HCT116 (cell line): Measurements from ENCODE around the gene TTC27. TPM values are rescaled to one million over a fixed set of nuclear protein-coding genes. Genes with fewer than 3 reads are reported as not detected.

Experiments used
- ATAC-seq: fragments of 200-7000 bp; cut with Tn5 transposase; 2 replicates; pipeline ENCODE4 v1.9.1; 2020; ENCODE audit warnings: mild to moderate bottlenecking, moderate library complexity
- BruUV-seq: library from RNA; stranded (reverse); fragments of 400-500 nt; replicated peaks from 2 replicates; lab custom pipeline; 2021; lab: Mats Ljungman, UMichigan
- CTCF ChIA-PET: fragments of 300-600 bp; sonication (Branson Sonifier 250); formaldehyde crosslinking; loops from one replicate; lab custom pipeline; 2021; ENCODE audit warnings: antibody characterized with exemption; lab: Charles Lee
- POLR2A ChIA-PET: fragments of 300-600, 350-600 bp; sonication (Branson Sonifier 250); formaldehyde crosslinking; loops from one replicate; lab custom pipeline; 2021; ENCODE audit warnings: antibody characterized with exemption; lab: Charles Lee
- RAD21 ChIA-PET, 2 experiments: fragments of 300-600 bp; sonication (Branson Sonifier 250); formaldehyde crosslinking; loops; one replicate each; lab custom pipeline; 2023; ENCODE audit warnings: low total read pairs in 2 of 2; ENCODE audit not compliant: uncharacterized antibody in 2 of 2, unreplicated experiment in 2 of 2, low non-redundant PET in 1 of 2; lab: Charles Lee
- DNase-seq: peaks from one replicate; pipeline ENCODE4 v3.0.0-alpha.2; 2010; ENCODE audit warnings: low read depth, low spot score
- H2AFZ ChIP-seq: fragments of 200-600 bp; shearing (Covaris generic), sonication (generic); 2 replicates; pipeline ENCODE4 v1.6.1; 2017; ENCODE audit warnings: low read depth, mixed run types, mixed read lengths, antibody characterized with exemption, low read length; ENCODE audit not compliant: poor library complexity, severe bottlenecking
- H3K27ac ChIP-seq: 2 replicates; pipeline ENCODE4 v1.5.1; 2012; ENCODE audit warnings: low read depth, low read length
- H3K27me3 ChIP-seq: fragments of 200-600 bp; sonication (generic); 2 replicates; pipeline ENCODE4 v1.6.1; 2016; ENCODE audit warnings: mixed run types, low read length, mixed read lengths; ENCODE audit not compliant: insufficient read depth
- H3K36me3 ChIP-seq, 2 experiments: fragments of 200-500 bp in 1 of 2; fragments of 200-600 bp in 1 of 2; sonication (Bioruptor generic) in 1 of 2; sonication (generic) in 1 of 2; 2 replicates each; pipeline versions ENCODE4 v1.5.1 to v1.6.1; 2014 to 2016; ENCODE audit warnings: low read length in 2 of 2, inconsistent platforms in 1 of 2, mixed read lengths in 1 of 2, mixed run types in 1 of 2; ENCODE audit not compliant: insufficient read depth in 2 of 2, control insufficient read depth in 1 of 2
- H3K4me1 ChIP-seq, 2 experiments: fragments of 200-600 bp in 1 of 2; sonication (generic) in 1 of 2; 2 replicates each; pipeline versions ENCODE4 v1.5.1 to v1.6.1; 2012 to 2017; ENCODE audit warnings: low read length in 2 of 2, inconsistent platforms in 1 of 2, mild to moderate bottlenecking in 1 of 2, mixed read lengths in 1 of 2, mixed run types in 1 of 2, moderate library complexity in 1 of 2; ENCODE audit not compliant: insufficient read depth in 2 of 2, control insufficient read depth in 1 of 2
- H3K4me2 ChIP-seq: fragments of 200-600 bp; sonication (generic); 2 replicates; pipeline ENCODE4 v1.6.1; 2017; ENCODE audit warnings: mixed run types, low read length, mixed read lengths
- H3K4me3 ChIP-seq, 2 experiments: fragments of 200-600 bp in 1 of 2; sonication (generic) in 1 of 2; replicated peaks in 1 of 2; 2 replicates each; pipeline ENCODE4 v1.5.1; 2011 to 2016; ENCODE audit warnings: low read length in 2 of 2, control low read depth in 1 of 2, low read depth in 1 of 2, mild to moderate bottlenecking in 1 of 2, mixed read lengths in 1 of 2, mixed run types in 1 of 2
- H3K79me2 ChIP-seq: fragments of 200-600 bp; sonication (generic); 2 replicates; pipeline ENCODE4 v1.6.1; 2017; ENCODE audit warnings: mild to moderate bottlenecking, mixed run types, low read length, moderate library complexity, mixed read lengths; ENCODE audit not compliant: insufficient read depth
- H3K9ac ChIP-seq: fragments of 200-600 bp; sonication (generic); 2 replicates; pipeline ENCODE4 v1.6.1; 2016; ENCODE audit warnings: low read length, mixed read lengths
- H3K9me2 ChIP-seq: fragments of 200-600 bp; sonication (generic), shearing (Covaris generic); 2 replicates; pipeline ENCODE4 v1.6.1; 2017; ENCODE audit warnings: mixed run types, mild to moderate bottlenecking, moderate library complexity; ENCODE audit not compliant: insufficient read depth
- H3K9me3 ChIP-seq, 2 experiments: fragments of 200-500 bp in 1 of 2; fragments of 200-600 bp in 1 of 2; sonication (Bioruptor generic) in 1 of 2; sonication (generic) in 1 of 2; 2 replicates each; pipeline ENCODE4 v1.6.1; 2014 to 2017; ENCODE audit warnings: low read length in 2 of 2, mixed read lengths in 2 of 2, inconsistent platforms in 1 of 2, low read depth in 1 of 2, mild to moderate bottlenecking in 1 of 2, mixed run types in 1 of 2, moderate library complexity in 1 of 2; ENCODE audit not compliant: control insufficient read depth in 1 of 2, insufficient read depth in 1 of 2
- H4K20me1 ChIP-seq: fragments of 200-600 bp; sonication (generic), shearing (Covaris generic); 2 replicates; pipeline ENCODE4 v1.6.1; 2017; ENCODE audit warnings: mixed run types, mild to moderate bottlenecking, moderate library complexity; ENCODE audit not compliant: insufficient read depth
- ATF3 ChIP-seq: IDR thresholded peaks from 2 replicates; pipeline ENCODE4 v1.6.1; 2012
- CEBPB ChIP-seq: IDR thresholded peaks from 2 replicates; pipeline ENCODE4 v1.6.1; 2012; ENCODE audit warnings: low read depth
- CTCF ChIP-seq, 3 experiments: fragments of 200-600 bp in 1 of 3; sonication (generic) in 1 of 3; IDR thresholded peaks in 2 of 3; conservative IDR thresholded peaks in 1 of 3; 2 replicates each; pipeline ENCODE4 v1.5.1; 2012 to 2017; ENCODE audit warnings: low read depth in 2 of 3, low read length in 2 of 3, antibody characterized with exemption in 1 of 3, borderline replicate concordance in 1 of 3, control low read depth in 1 of 3, mild to moderate bottlenecking in 1 of 3, mixed read lengths in 1 of 3, mixed run types in 1 of 3, moderate library complexity in 1 of 3; ENCODE audit not compliant: insufficient read depth in 1 of 3
- ELF1 ChIP-seq: IDR thresholded peaks from 2 replicates; pipeline ENCODE4 v1.6.1; 2012; ENCODE audit warnings: low read depth, borderline replicate concordance
- EZH2 ChIP-seq: fragments of 200-600 bp; sonication (generic); IDR thresholded peaks from 2 replicates; pipeline ENCODE4 v1.6.1; 2017; ENCODE audit warnings: antibody characterized with exemption, mixed run types
- EZH2phosphoT487 ChIP-seq: fragments of 200-600 bp; IDR thresholded peaks from 2 replicates; pipeline ENCODE4 v1.6.1; 2018; ENCODE audit warnings: antibody characterized with exemption, borderline replicate concordance
- JUND ChIP-seq: IDR thresholded peaks from 2 replicates; pipeline ENCODE4 v1.6.1; 2012
- REST ChIP-seq: IDR thresholded peaks from 2 replicates; pipeline ENCODE4 v1.6.1; 2012; ENCODE audit warnings: low read depth
- TCF7L2 ChIP-seq: IDR thresholded peaks from 2 replicates; pipeline ENCODE4 v1.7.0; 2011; ENCODE audit warnings: borderline replicate concordance, inconsistent platforms; ENCODE audit not compliant: insufficient read depth, insufficient read length; ENCODE audit errors: extremely low read depth
- ZFX ChIP-seq: fragments of 450-650 bp; IDR thresholded peaks from 2 replicates; pipeline ENCODE4 v1.6.1; 2017
- intact Hi-C: fragments of 100-400 bp; cut with micrococcal nuclease; formaldehyde crosslinking; loops from 2 replicates; pipeline ENCODE4 v1.10.0; 2022
- total RNA-seq: library from RNA; stranded (reverse); gene quantifications from one replicate; pipeline ENCODE4 v1.2.1, GENCODE V29; 2021; ENCODE audit not compliant: unreplicated experiment

Gene TTC27
- total RNA-seq, 1 experiment from 2014 or later, result 24.4 TPM

- Histone ChIP-seq H3K4me2 (no peak overlapping the region), H3K9me3 (no peaks in the 10 kb centered on the region), H3K4me1 (no peaks in the 10 kb centered on the region), H3K36me3 (no peaks in the 10 kb centered on the region), H3K4me3 (no peak overlapping the region), H3K9me2 (no peaks in the 10 kb centered on the region), H3K79me2 (no peaks in the 10 kb centered on the region), H3K27me3 (no peaks in the 10 kb centered on the region), H2AFZ (no peak overlapping the region), H4K20me1 (no peaks in the 10 kb centered on the region), H3K27ac (no peak overlapping the region), H3K9ac (no peak overlapping the region)
- no TSS peak for BruUV-seq
- intact Hi-C loops, result no loop called here
- POLR2A ChIA-PET, result no interaction called here
- RAD21 ChIA-PET, result no interaction called here
- DNase-seq, result no peak
- no peak for ATAC-seq
- CTCF ChIA-PET, result no interaction called here
- TF ChIP-seq JUND (no peak), TCF7L2 (no peak), CEBPB (no peak), EZH2 (no peak), ELF1 (no peak), ZFX (no peak), EZH2phosphoT487 (no peak), CTCF (IDR thresholded peaks at IDR 0.05 in 2 of 3, conservative IDR thresholded peaks at IDR 0.05 in 1 of 3; ENCODE audit: borderline replicate concordance in 1 of 3, insufficient read depth in 1 of 3, low read depth in 2 of 3, low read length in 2 of 3) (no peak), ATF3 (no peak), REST (no peak)
Observed at GRCh38 chr2:32691678-32692077, 63.8 kb downstream of the TTC27 start.
